Endothelial cell of umbilical vein (primary cell): ENCODE measurements around the gene SETD9. TPM values are rescaled to one million over a fixed set of nuclear protein-coding genes. Genes with fewer than 3 reads are reported as not detected.

Source experiments
- BruUV-seq: library from RNA; stranded (reverse); fragments of 400-500 nt; replicated peaks from 2 replicates; lab custom pipeline; 2021; lab: Mats Ljungman, UMichigan
- CTCF ChIA-PET: fragments of 300-600, 350-600 bp; sonication (Branson Sonifier 250); formaldehyde crosslinking; loops from one replicate; lab custom pipeline; 2021; ENCODE audit warnings: antibody characterized with exemption, inconsistent platforms; lab: Charles Lee
- POLR2A ChIA-PET: fragments of 300-600, 350-600 bp; sonication (Branson Sonifier 250); formaldehyde crosslinking; loops from one replicate; lab custom pipeline; 2021; ENCODE audit warnings: antibody characterized with exemption, inconsistent platforms; lab: Charles Lee
- DNase-seq: peaks from one replicate; pipeline ENCODE4 v3.0.0-alpha.2; 2011; ENCODE audit warnings: low read depth, low spot score
- FAIRE-seq: peaks from 2 replicates; lab custom pipeline; 2011; peaks lifted over from hg19 to GRCh38; lab: Jason Lieb, UNC
- H2AFZ ChIP-seq: 2 replicates; pipeline ENCODE4 v1.6.0; 2012; ENCODE audit warnings: low read depth, low read length, control low read depth, inconsistent platforms
- H3K27ac ChIP-seq: 2 replicates; pipeline ENCODE4 v1.5.1; 2011; ENCODE audit warnings: low read depth, mild to moderate bottlenecking, control low read depth, low read length, moderate library complexity; ENCODE audit not compliant: insufficient read depth
- H3K27me3 ChIP-seq, 2 experiments: 2 replicates each; pipeline versions ENCODE4 v1.6.0 to v1.6.1; 2011; ENCODE audit warnings: low read length in 2 of 2, mixed read lengths in 1 of 2; ENCODE audit not compliant: control insufficient read depth in 2 of 2, insufficient read depth in 2 of 2
- H3K36me3 ChIP-seq, 2 experiments: 2 replicates in 1 of 2; 3 replicates in 1 of 2; pipeline ENCODE4 v1.5.1; 2011; ENCODE audit warnings: low read length in 2 of 2, mild to moderate bottlenecking in 1 of 2, moderate library complexity in 1 of 2; ENCODE audit not compliant: control insufficient read depth in 2 of 2, insufficient read depth in 2 of 2; ENCODE audit errors: extremely low read depth in 1 of 2
- H3K4me1 ChIP-seq: 3 replicates; pipeline ENCODE4 v1.5.1; 2011; ENCODE audit warnings: mild to moderate bottlenecking, low read length; ENCODE audit not compliant: control insufficient read depth, insufficient read depth; ENCODE audit errors: extremely low read depth
- H3K4me2 ChIP-seq: 2 replicates; pipeline ENCODE4 v1.6.1; 2011; ENCODE audit warnings: low read length, control low read depth, mixed read lengths; ENCODE audit not compliant: insufficient read depth
- H3K4me3 ChIP-seq, 3 experiments: fragments of 200-600 bp in 1 of 3; sonication (generic), shearing (Covaris generic) in 1 of 3; replicated peaks in 1 of 3; 2 replicates each; pipeline ENCODE4 v1.5.1; 2011 to 2016; ENCODE audit warnings: control low read depth in 3 of 3, low read length in 3 of 3, mild to moderate bottlenecking in 2 of 3, inconsistent platforms in 1 of 3, low read depth in 1 of 3, moderate library complexity in 1 of 3; ENCODE audit not compliant: insufficient read depth in 1 of 3
- H3K79me2 ChIP-seq: 2 replicates; pipeline ENCODE4 v1.6.0; 2012; ENCODE audit warnings: low read length, inconsistent platforms; ENCODE audit not compliant: control insufficient read depth, insufficient read depth
- H3K9ac ChIP-seq: replicated peaks from 2 replicates; pipeline ENCODE3; 2011; ENCODE audit warnings: low read length, control low read depth; ENCODE audit not compliant: insufficient read depth; ENCODE audit errors: extremely low read depth
- H3K9me1 ChIP-seq: replicated peaks from 3 replicates; pipeline ENCODE4 v1.6.0; 2011; ENCODE audit warnings: mild to moderate bottlenecking, low read length; ENCODE audit not compliant: control insufficient read depth, insufficient read depth; ENCODE audit errors: extremely low read depth
- H3K9me3 ChIP-seq: replicated peaks from 2 replicates; pipeline ENCODE4 v1.5.1; 2012; ENCODE audit warnings: low read length, inconsistent platforms; ENCODE audit not compliant: control insufficient read depth, insufficient read depth
- H4K20me1 ChIP-seq: replicated peaks from 2 replicates; pipeline ENCODE3; 2011; ENCODE audit warnings: mild to moderate bottlenecking, low read length; ENCODE audit not compliant: control insufficient read depth, insufficient read depth; ENCODE audit errors: extremely low read depth
- EZH2 ChIP-seq: IDR thresholded peaks from 2 replicates; pipeline ENCODE4 v1.6.1; 2012; ENCODE audit warnings: borderline replicate concordance, low read depth, mild to moderate bottlenecking, moderate library complexity, low read length, inconsistent platforms; ENCODE audit not compliant: severe bottlenecking
- FOS ChIP-seq: IDR thresholded peaks from 2 replicates; pipeline ENCODE4 v1.6.1; 2011; ENCODE audit warnings: mild to moderate bottlenecking, low read length, moderate library complexity, borderline replicate concordance; ENCODE audit not compliant: insufficient read depth
- GATA2 ChIP-seq: IDR thresholded peaks from 2 replicates; pipeline ENCODE4 v1.7.0; 2011; ENCODE audit warnings: low read depth, mild to moderate bottlenecking, moderate library complexity, mixed read lengths, low read length; ENCODE audit not compliant: insufficient read length, insufficient read depth
- JUN ChIP-seq: IDR thresholded peaks from 2 replicates; pipeline ENCODE4 v1.6.1; 2011; ENCODE audit warnings: borderline replicate concordance, low read depth; ENCODE audit not compliant: insufficient read length, insufficient read depth
- MYC ChIP-seq: IDR thresholded peaks from one replicate; pipeline ENCODE4 v1.6.1; 2011; ENCODE audit warnings: mild to moderate bottlenecking, low read depth, low read length
- POLR2A ChIP-seq: IDR thresholded peaks from 2 replicates; pipeline ENCODE4 v1.6.1; 2012; ENCODE audit warnings: low read depth, mild to moderate bottlenecking, control low read depth, low read length
- POLR2AphosphoS5 ChIP-seq: IDR thresholded peaks from 2 replicates; pipeline ENCODE4 v1.6.1; 2012; ENCODE audit warnings: low read depth, mild to moderate bottlenecking, control low read depth, low read length, moderate library complexity; ENCODE audit not compliant: insufficient read depth
- dilution Hi-C: fragments of 300-500 bp; cut with MboI; formaldehyde crosslinking; loops from one replicate; pipeline ENCODE4 v1.15.0; 2019; ENCODE audit warnings: low sequenced_read_pairs; ENCODE audit not compliant: extremely low pct_ligation_motif_present
- intact Hi-C: fragments of 100-400 bp; cut with micrococcal nuclease; formaldehyde crosslinking; loops from one replicate; pipeline ENCODE4 v1.10.0; 2022
- polyA plus RNA-seq, 4 experiments: library from polyadenylated mRNA; depleted of rRNA in 3 of 4; stranded (reverse) in 3 of 4; unstranded in 1 of 4; fragments of >200 nt; gene quantifications; 2 replicates each; pipeline versions ENCODE4 v1.2.1 to v1.2.3, GENCODE V29; 2011 to 2012; ENCODE audit warnings: missing spikeins in 1 of 4
- total RNA-seq: library from RNA; stranded (reverse); gene quantifications from 2 replicates; pipeline ENCODE4 v1.2.3, GENCODE V29; 2021
- TF ChIP-seq, protein P1 (sequence below), 2 donors: IDR thresholded peaks; 1 replicate in 1 of 2; 2 replicates in 1 of 2; pipeline ENCODE4 v1.5.1; 2011; ENCODE audit warnings: low read length in 2 of 2, mild to moderate bottlenecking in 2 of 2, moderate library complexity in 2 of 2, control low read depth in 1 of 2, inconsistent platforms in 1 of 2, low read depth in 1 of 2; ENCODE audit not compliant: insufficient read depth in 1 of 2; ENCODE audit errors: extremely low read depth in 1 of 2
- TF ChIP-seq, protein P2 (sequence below): IDR thresholded peaks from 2 replicates; pipeline ENCODE4 v1.6.1; 2011; ENCODE audit not compliant: insufficient read depth, insufficient read length

The SETD9 gene
- total and polyA plus RNA-seq, 2 donors (not counting 3 experiments of a cell fraction or from before 2014, with no cell fraction given) = 7.1 to 7.9 TPM

DNA sequence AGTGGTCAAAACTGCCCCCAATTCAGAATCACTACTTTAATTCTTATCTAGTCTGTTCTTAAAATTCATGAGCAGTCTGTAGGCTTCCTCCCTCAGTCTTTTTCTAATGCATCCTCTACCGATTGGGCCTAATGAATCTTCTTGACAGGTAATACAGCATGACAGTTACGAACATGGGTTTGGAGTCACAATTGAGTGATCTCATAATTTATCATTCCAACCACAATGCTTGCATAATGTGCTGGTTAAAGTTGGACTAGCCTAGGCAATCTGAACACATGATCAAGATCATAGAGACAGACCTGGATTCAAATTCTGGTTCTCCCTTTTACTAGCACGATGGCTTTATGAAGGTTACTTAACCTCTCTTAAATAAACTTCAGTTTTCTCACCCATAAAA, 33.1 kb upstream of the SETD9 start:
- no peak overlapping the region for H3K27ac ChIP-seq
- H3K4me1 ChIP-seq = no peaks in the 10 kb centered on the region
- TF ChIP-seq, protein P1, sequence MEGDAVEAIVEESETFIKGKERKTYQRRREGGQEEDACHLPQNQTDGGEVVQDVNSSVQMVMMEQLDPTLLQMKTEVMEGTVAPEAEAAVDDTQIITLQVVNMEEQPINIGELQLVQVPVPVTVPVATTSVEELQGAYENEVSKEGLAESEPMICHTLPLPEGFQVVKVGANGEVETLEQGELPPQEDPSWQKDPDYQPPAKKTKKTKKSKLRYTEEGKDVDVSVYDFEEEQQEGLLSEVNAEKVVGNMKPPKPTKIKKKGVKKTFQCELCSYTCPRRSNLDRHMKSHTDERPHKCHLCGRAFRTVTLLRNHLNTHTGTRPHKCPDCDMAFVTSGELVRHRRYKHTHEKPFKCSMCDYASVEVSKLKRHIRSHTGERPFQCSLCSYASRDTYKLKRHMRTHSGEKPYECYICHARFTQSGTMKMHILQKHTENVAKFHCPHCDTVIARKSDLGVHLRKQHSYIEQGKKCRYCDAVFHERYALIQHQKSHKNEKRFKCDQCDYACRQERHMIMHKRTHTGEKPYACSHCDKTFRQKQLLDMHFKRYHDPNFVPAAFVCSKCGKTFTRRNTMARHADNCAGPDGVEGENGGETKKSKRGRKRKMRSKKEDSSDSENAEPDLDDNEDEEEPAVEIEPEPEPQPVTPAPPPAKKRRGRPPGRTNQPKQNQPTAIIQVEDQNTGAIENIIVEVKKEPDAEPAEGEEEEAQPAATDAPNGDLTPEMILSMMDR (IDR thresholded peaks at IDR 0.05; ENCODE audit: extremely low read depth in 1 of 2, insufficient read depth in 1 of 2, low read depth in 1 of 2, low read length in 2 of 2) = no peak
- no peak for TF ChIP-seq MYC
- no peak for TF ChIP-seq EZH2
- TF ChIP-seq GATA2 = no peak
- TF ChIP-seq, protein P2, sequence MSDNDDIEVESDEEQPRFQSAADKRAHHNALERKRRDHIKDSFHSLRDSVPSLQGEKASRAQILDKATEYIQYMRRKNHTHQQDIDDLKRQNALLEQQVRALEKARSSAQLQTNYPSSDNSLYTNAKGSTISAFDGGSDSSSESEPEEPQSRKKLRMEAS = no peak
- TF ChIP-seq FOS = no peak
- TF ChIP-seq POLR2AphosphoS5 = no peak
- TF ChIP-seq POLR2A = no peak
- TF ChIP-seq JUN = no peak
- peaks cover 5 to 15% of the 10 kb centered on the region in 2 experiments for H3K36me3 ChIP-seq
- H2AFZ ChIP-seq = no peak overlapping the region
- POLR2A ChIA-PET = no interaction called here
- H4K20me1 ChIP-seq = no peaks in the 10 kb centered on the region
- CTCF ChIA-PET = no interaction called here
- FAIRE-seq (no peak), DNase-seq (no peak)
- H3K4me3 ChIP-seq = no peak overlapping the region
- H3K9me3 ChIP-seq = no peaks in the 10 kb centered on the region
- intact Hi-C loops = no loop called here
- dilution Hi-C loops = no loop called here
- no peak overlapping the region for H3K9ac ChIP-seq
- H3K79me2 ChIP-seq = no peaks in the 10 kb centered on the region
- H3K4me2 ChIP-seq = no peak overlapping the region
- BruUV-seq = no TSS peak
- H3K9me1 ChIP-seq = no peaks in the 10 kb centered on the region
- H3K27me3 ChIP-seq = no peaks in the 10 kb centered on the region
